ENCODE measurements around the gene TNFAIP8L3.
"Not testable (repeated sequence)": the region's sequence is repeated elsewhere in the genome, so short reads cannot be mapped to it uniquely, and the experiment has no call there.

The TNFAIP8L3 gene

DNA sequence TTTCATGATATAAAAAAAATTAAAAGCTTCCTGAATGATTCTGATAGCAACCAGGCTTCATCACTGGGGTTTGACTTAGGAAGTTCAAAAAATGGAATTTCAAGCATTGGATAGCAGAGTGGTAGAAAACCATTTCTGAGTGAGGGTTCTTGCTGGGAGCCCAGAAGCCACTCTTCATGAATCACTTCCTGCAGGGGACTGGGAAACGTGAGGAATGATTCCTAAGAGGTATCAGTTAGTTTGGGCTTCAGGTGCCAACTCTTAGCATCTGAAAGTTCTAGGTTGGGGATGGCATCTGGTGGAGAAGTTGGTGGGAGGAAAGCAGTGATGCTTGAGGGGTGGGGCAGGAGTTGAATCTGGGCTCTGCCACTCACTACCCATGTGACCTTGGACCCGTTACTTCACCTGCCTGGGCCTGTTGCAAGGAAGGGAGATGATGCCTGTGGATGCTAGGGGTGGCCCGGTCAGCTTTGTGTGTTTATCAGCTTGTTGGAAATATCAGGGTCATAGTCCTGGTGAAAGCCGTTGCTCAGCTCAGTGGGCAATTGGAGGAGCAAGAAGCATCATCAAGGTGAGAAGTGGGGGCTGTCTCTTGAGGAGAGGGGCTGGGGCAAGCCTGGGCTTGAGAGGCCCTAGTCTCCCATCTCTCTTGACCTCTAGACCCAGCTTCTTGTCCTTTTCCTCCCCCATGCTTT, 37.0 kb upstream of the TNFAIP8L3 start:
- 79% methylated on average over 4 of the region's 4 CpGs for WGBS
- H3K27ac ChIP-seq (ENCODE audit: low read depth, low read length): no peak overlapping the region

DNA sequence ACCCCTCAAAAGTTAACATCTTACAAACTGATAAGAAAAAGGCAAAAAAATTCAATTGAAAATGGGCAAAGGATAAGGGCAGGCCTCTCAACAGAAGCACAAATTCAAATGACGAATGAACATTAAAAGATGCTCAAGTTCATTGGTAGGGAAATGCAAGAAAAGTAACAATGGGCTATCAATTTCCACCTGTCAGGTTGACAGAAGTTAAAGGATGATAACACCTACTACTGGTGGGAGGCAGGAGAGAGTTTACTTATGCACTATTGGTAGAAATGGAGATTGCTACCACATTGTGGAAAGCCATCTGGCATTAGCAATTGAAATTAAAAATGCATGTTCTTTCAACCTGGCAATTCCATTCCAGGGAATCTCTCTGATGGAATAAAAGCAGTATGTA, 35.6 kb upstream of the TNFAIP8L3 start:
- Histone ChIP-seq H3K4me1 (ENCODE audit: insufficient read depth, low read length) (no peaks in the 10 kb centered on the region), H3K27ac (ENCODE audit: low read depth, low read length) (no peak overlapping the region), H3K9ac (ENCODE audit: low read depth, low read length) (no peak overlapping the region), H3K4me3 (ENCODE audit: low read length) (no peak overlapping the region), H3K36me3 (ENCODE audit: insufficient read depth, low read length) (no peaks in the 10 kb centered on the region), H3K27me3 (ENCODE audit: insufficient read depth, low read length) (no peaks in the 10 kb centered on the region), H3K9me3 (ENCODE audit: insufficient read depth, low read depth, low read length) (no peaks in the 10 kb centered on the region)
- 94% methylated on average over 1 of the region's 1 CpG for WGBS

More for the DNA sequence above, 37.0 kb upstream of the TNFAIP8L3 start:
- no peaks in the 10 kb centered on the region for H3K36me3 ChIP-seq (ENCODE audit: insufficient read depth, low read length)
- H3K4me3 ChIP-seq (ENCODE audit: low read length): no peak overlapping the region
- no peaks in the 10 kb centered on the region for H3K9me3 ChIP-seq (ENCODE audit: insufficient read depth, low read depth, low read length)
- no peak overlapping the region for H3K9ac ChIP-seq (ENCODE audit: low read depth, low read length)
- H3K27me3 ChIP-seq (ENCODE audit: insufficient read depth, low read length): no peaks in the 10 kb centered on the region
- H3K4me1 ChIP-seq (ENCODE audit: insufficient read depth, low read length): no peaks in the 10 kb centered on the region

DNA sequence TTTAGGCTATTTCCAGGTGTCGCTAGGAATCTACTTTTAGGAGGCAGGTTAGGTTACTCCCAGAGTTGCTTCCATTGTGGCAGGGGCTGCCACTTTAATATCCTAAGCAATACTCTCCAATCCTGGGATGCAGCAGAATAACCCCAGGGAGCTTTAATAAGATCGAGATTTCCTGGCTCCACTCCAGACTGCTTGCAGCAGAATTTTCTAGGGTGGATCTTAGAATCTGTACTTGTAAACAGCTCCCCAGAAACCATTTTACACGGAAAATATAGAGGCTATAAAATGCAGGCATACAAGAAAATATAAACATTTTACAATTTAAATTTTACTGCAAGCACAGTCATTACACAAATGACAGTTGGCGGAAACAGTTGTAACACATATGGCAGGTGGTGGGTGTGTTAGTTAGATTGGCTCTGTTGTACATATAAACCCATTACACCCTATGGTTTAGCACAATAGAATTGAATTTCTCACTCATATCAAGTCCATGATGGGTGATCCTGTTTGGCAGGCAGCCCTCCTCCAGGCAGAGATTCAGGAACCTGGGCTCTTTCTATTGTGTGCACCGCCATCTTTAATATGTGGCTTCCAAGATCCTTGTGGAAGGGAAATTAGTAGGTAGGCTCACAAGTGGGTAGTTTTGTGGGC, 35.0 kb upstream of the TNFAIP8L3 start:
- Histone ChIP-seq H3K36me3 (ENCODE audit: insufficient read depth, low read length) (no peaks in the 10 kb centered on the region), H3K27ac (ENCODE audit: low read depth, low read length) (no peak overlapping the region), H3K4me1 (ENCODE audit: insufficient read depth, low read length) (no peaks in the 10 kb centered on the region), H3K4me3 (ENCODE audit: low read length) (no peak overlapping the region), H3K9ac (ENCODE audit: low read depth, low read length) (no peak overlapping the region), H3K27me3 (ENCODE audit: insufficient read depth, low read length) (no peaks in the 10 kb centered on the region), H3K9me3 (ENCODE audit: insufficient read depth, low read depth, low read length) (no peaks in the 10 kb centered on the region)
- 94% methylated on average over 3 of the region's 5 CpGs for WGBS

DNA sequence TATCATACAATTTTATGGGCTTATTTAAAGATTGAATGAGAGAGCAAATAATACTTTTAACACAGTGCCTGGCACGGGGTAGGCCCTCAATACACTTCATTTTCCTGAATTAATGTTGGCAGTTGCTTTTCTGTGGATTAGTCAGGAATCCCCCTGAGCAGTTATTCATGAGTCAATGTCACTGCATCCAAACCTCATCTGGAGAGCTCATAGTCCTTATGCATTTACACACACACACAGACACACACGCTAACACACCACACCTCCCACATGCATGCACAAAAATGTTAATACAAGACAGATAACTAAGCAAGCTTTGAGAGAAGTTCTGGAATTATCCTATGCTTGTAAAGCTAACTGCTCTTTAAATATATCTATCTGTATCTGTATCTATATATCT, 34.0 kb upstream of the TNFAIP8L3 start:
- 97% methylated on average over 2 of the region's 2 CpGs for WGBS
- no peaks in the 10 kb centered on the region for H3K4me1 ChIP-seq (ENCODE audit: insufficient read depth, low read length)

DNA sequence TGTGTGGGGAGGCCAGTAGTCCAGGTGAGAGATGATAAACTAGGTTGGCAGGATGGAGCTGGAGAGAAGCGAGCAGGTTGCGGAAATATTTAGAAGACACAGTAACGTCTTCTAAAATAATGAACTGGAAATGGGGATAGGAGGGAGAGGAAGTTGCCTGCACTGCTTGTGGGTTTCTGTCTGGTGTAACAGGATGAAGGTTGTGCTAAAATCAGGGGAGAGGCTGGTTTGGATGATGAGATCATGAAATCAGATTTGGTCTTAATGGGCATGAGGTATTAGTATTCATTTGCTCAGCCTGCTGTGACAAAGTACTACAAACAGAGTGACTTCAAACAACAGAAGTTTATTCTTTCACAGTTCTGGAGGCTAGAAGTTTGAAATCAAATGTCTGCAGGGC, 32.1 kb upstream of the TNFAIP8L3 start:
- 99% methylated on average over 3 of the region's 3 CpGs for WGBS
- Histone ChIP-seq H3K9ac (ENCODE audit: low read depth, low read length) (no peak overlapping the region), H3K36me3 (ENCODE audit: insufficient read depth, low read length) (no peaks in the 10 kb centered on the region), H3K27ac (ENCODE audit: low read depth, low read length) (no peak overlapping the region), H3K27me3 (ENCODE audit: insufficient read depth, low read length) (no peaks in the 10 kb centered on the region), H3K4me1 (ENCODE audit: insufficient read depth, low read length) (no peaks in the 10 kb centered on the region), H3K4me3 (ENCODE audit: low read length) (no peak overlapping the region), H3K9me3 (ENCODE audit: insufficient read depth, low read depth, low read length) (no peaks in the 10 kb centered on the region)

More for the DNA sequence above, 34.0 kb upstream of the TNFAIP8L3 start:
- no peak overlapping the region for H3K27ac ChIP-seq (ENCODE audit: low read depth, low read length)
- H3K9me3 ChIP-seq (ENCODE audit: insufficient read depth, low read depth, low read length): no peaks in the 10 kb centered on the region
- H3K36me3 ChIP-seq (ENCODE audit: insufficient read depth, low read length): no peaks in the 10 kb centered on the region
- H3K27me3 ChIP-seq (ENCODE audit: insufficient read depth, low read length): no peaks in the 10 kb centered on the region
- no peak overlapping the region for H3K4me3 ChIP-seq (ENCODE audit: low read length)
- H3K9ac ChIP-seq (ENCODE audit: low read depth, low read length): no peak overlapping the region

DNA sequence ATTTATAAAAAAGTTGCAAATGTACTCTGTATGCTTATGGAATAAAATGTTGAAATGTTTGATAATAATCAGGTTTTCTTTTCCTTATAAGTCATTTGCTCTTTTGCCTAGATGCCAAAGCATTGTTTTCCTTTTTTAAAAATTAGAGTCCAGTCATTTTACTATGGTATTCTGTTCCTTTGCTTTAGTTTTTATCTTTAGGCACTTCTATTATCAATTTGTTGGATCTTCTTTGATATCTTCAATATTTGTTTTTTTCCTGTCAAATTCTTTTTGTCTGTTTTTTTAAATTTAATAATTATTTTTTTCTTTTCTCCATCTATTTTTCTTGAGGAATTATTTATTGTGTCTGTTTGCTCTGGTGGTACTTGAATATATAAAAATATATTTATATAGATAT, 28.3 kb upstream of the TNFAIP8L3 start:
- H3K9me3 ChIP-seq (ENCODE audit: insufficient read depth, low read depth, low read length); H3K4me1 ChIP-seq (ENCODE audit: insufficient read depth, low read length); H3K9ac ChIP-seq (ENCODE audit: low read depth, low read length); H3K4me3 ChIP-seq (ENCODE audit: low read length); H3K27me3 ChIP-seq (ENCODE audit: insufficient read depth, low read length); H3K36me3 ChIP-seq (ENCODE audit: insufficient read depth, low read length); H3K27ac ChIP-seq (ENCODE audit: low read depth, low read length): not testable (repeated sequence)

DNA sequence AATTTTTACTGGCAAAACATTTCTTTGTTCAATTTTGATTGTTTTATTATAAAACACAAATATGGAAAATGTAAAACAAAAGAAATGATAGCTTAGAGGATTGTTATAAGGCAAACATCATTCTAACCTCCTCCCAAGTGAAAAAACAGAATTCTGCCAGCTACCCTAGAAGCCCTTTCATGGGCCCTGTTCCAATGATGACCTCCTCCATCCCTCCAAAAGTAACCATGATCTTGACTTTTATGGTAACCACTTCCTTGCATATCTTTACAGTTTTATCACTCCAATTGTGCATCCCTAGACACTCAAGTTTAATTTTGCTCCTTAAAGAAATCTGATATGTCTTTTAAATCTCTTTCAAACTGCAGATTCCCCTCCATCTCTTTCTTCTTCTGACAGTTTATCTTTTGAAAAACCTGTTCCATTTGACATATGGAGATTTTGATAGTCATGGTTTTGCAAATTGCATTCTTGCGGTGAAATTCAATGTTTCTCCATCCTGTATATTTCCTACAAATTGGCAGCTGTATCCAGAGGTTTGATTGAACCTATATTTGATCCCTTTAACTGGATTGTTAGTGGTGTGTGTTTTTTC, 27.0 kb upstream of the TNFAIP8L3 start:
- Histone ChIP-seq H3K27me3 (ENCODE audit: insufficient read depth, low read length) (no peaks in the 10 kb centered on the region), H3K9me3 (ENCODE audit: insufficient read depth, low read depth, low read length) (no peaks in the 10 kb centered on the region), H3K36me3 (ENCODE audit: insufficient read depth, low read length) (no peaks in the 10 kb centered on the region), H3K27ac (ENCODE audit: low read depth, low read length) (no peak overlapping the region), H3K4me3 (ENCODE audit: low read length) (no peak overlapping the region), H3K4me1 (ENCODE audit: insufficient read depth, low read length) (no peaks in the 10 kb centered on the region), H3K9ac (ENCODE audit: low read depth, low read length) (no peak overlapping the region)
- WGBS: 91% methylated on average over 1 of the region's 1 CpG

DNA sequence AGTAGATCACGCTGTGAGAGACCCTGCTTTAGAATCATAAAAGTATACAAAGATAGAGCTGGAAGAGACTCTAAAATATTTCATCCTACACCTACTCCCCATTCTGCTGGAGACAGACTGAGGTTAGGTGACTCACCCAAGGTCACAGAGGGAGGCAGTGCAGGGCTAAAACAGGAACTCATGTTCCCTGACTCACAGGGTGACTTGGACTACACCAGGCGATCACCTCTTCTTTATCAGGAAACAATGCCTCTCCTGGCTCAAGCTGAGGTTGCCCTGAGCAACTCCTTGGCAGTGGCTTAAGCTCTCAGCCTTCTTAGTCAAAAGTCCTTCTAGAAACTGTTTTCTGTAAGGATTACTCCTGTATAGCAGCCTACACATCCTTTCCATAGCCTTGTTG, 26.4 kb upstream of the TNFAIP8L3 start:
- 76% methylated on average over 2 of the region's 2 CpGs for WGBS
- Histone ChIP-seq H3K36me3 (ENCODE audit: insufficient read depth, low read length) (no peaks in the 10 kb centered on the region), H3K9me3 (ENCODE audit: insufficient read depth, low read depth, low read length) (no peaks in the 10 kb centered on the region), H3K9ac (ENCODE audit: low read depth, low read length) (no peak overlapping the region), H3K4me1 (ENCODE audit: insufficient read depth, low read length) (peaks cover 4% of the 10 kb centered on the region; the same call in 1 of the 2 replicates), H3K27ac (ENCODE audit: low read depth, low read length) (no peak overlapping the region), H3K27me3 (ENCODE audit: insufficient read depth, low read length) (no peaks in the 10 kb centered on the region), H3K4me3 (ENCODE audit: low read length) (no peak overlapping the region)

DNA sequence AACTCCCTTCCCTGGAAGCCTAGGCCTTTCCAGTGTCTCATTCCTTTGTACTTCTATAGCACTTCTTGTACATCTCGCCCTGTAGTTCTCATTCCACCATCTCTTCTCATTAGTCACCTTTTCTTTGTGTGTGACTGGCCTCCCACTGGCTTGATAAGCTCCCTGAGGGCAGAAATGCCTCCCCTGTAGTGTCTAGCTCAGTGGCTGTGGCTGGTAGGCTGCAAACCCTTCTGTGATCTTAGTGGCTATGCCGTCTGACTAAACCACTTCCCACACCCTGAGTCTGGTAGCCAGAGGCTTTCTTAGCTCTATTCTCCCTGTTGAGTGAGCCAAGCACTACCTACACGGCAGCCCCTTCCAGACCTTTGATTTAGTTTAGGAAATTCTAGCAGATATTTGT, 24.4 kb upstream of the TNFAIP8L3 start:
- Histone ChIP-seq H3K9me3 (ENCODE audit: insufficient read depth, low read depth, low read length) (no peaks in the 10 kb centered on the region), H3K36me3 (ENCODE audit: insufficient read depth, low read length) (no peaks in the 10 kb centered on the region), H3K27ac (ENCODE audit: low read depth, low read length) (no peak overlapping the region), H3K4me3 (ENCODE audit: low read length) (no peak overlapping the region), H3K27me3 (ENCODE audit: insufficient read depth, low read length) (no peaks in the 10 kb centered on the region), H3K4me1 (ENCODE audit: insufficient read depth, low read length) (peaks cover 4% of the 10 kb centered on the region; the same call in 1 of the 2 replicates), H3K9ac (ENCODE audit: low read depth, low read length) (no peak overlapping the region)
- WGBS: 62% methylated on average over 3 of the region's 3 CpGs

DNA sequence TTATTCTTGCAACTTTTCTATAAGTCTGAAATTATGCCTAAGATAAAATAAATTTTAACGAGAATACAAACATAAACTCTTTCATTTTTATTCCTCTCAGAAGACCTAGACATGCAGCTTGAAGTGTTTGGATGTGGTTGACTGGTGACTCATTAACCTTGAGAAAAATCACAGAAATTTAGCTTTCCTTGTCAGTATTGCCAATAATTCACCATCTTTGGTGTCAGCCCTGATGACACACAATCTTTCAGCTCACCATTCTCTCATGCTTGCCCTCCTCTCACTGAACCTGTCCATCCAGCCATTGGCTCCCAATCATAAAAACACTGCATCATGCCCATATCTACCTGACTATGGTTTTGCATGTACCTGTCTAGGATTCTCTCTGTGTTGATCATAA, 22.6 kb upstream of the TNFAIP8L3 start:
- H3K27me3 ChIP-seq (ENCODE audit: insufficient read depth, low read length): no peaks in the 10 kb centered on the region
- H3K9ac ChIP-seq (ENCODE audit: low read depth, low read length): no peak overlapping the region
- no peaks in the 10 kb centered on the region for H3K9me3 ChIP-seq (ENCODE audit: insufficient read depth, low read depth, low read length)
- H3K4me3 ChIP-seq (ENCODE audit: low read length): no peak overlapping the region
- no peaks in the 10 kb centered on the region for H3K36me3 ChIP-seq (ENCODE audit: insufficient read depth, low read length)
- WGBS: no CpG with 5 or more reads among the region's 1 CpG
- peaks cover 4% of the 10 kb centered on the region; the same call in 1 of the 2 replicates for H3K4me1 ChIP-seq (ENCODE audit: insufficient read depth, low read length)
- no peak overlapping the region for H3K27ac ChIP-seq (ENCODE audit: low read depth, low read length)

DNA sequence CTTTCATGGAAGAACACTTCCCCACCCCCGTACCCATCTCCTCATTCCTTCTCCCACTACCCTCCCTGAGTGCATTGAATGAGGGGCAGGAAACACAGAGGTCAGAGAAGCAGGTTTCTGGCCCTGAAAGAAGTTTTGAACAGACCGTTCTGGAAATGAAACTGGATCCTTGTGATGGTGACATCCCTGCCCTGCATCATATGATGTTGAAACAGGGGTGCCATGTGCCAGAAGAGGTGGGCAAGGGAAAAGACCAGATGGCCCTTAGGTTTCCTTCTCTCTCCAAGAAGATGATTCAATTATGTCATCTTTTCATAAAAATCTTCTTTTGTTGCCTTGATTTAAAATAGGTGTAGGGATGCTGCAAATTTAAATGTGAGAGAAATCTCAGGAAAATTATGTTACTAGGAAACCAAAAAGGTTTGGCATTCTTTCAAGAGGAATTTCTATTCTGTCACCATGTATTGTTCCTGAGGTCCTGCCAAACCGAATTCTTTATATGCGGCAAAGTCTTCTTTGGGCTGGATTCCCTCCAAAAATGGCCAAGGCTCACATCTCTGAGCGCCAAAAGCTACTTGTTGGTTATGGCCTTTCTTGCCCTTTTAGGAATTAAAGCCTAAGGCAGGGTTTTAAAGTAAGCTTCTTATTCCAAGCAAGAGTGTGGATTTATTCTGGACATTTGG, 19.9 kb upstream of the TNFAIP8L3 start:
- Histone ChIP-seq H3K9me3 (ENCODE audit: insufficient read depth, low read depth, low read length) (no peaks in the 10 kb centered on the region), H3K4me3 (ENCODE audit: low read length) (no peak overlapping the region), H3K9ac (ENCODE audit: low read depth, low read length) (no peak overlapping the region), H3K36me3 (ENCODE audit: insufficient read depth, low read length) (no peaks in the 10 kb centered on the region), H3K27ac (ENCODE audit: low read depth, low read length) (no peak overlapping the region), H3K27me3 (ENCODE audit: insufficient read depth, low read length) (no peaks in the 10 kb centered on the region), H3K4me1 (ENCODE audit: insufficient read depth, low read length) (peaks cover 4% of the 10 kb centered on the region; the same call in 1 of the 2 replicates)
- WGBS: 95% methylated on average over 5 of the region's 5 CpGs

Data from HUES64 (cell line).